T-helper 1 cell treated with Interleukin-12 subunit alpha and Interleukin-12 subunit beta and Interleukin-4 antibody, amounts not matched to agents 30 μg/mL and 1 μg/mL, for 36 hours (primary cell): ENCODE measurements around the gene BSND.

Experiments
- H3K27ac Mint-ChIP-seq: one replicate; pipeline ENCODE4 v1.8.0; 2021; ENCODE audit warnings: mild to moderate bottlenecking, mixed read lengths
- H3K27me3 Mint-ChIP-seq: one replicate; pipeline ENCODE4 v1.8.0; 2021; ENCODE audit warnings: low read depth, mixed read lengths
- H3K36me3 Mint-ChIP-seq: one replicate; pipeline ENCODE4 v1.8.0; 2021; ENCODE audit warnings: low read depth, mixed read lengths
- H3K4me1 Mint-ChIP-seq: one replicate; pipeline ENCODE4 v1.8.0; 2021; ENCODE audit warnings: low read depth, mixed read lengths
- H3K4me3 Mint-ChIP-seq: one replicate; pipeline ENCODE4 v1.8.0; 2021; ENCODE audit warnings: mild to moderate bottlenecking, moderate library complexity, mixed read lengths
- H3K9me3 Mint-ChIP-seq: one replicate; pipeline ENCODE4 v1.8.0; 2021; ENCODE audit warnings: mixed read lengths

BSND gene

DNA sequence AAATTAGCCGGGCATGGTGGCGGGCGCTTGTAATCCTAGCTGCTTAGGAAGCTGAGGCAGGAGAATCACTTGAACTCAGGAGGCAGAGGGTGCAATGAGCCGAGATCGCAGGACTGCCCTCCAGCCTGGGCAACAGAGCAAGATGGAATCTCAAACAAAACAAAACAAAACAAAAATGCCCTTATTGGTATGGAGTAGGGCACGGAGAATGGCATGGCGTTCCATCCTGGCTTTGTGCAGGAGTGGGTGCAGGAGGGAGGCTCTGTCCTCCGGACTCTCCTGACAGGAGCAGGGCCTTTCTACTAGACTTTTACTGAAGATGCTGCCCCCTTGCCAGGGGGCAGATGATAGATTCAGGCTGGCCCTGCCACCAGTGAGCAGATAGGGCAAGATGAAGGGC is 17.3 kb upstream of the BSND start:
- Mint-ChIP-seq H3K27me3 (peaks cover 52% of the 10 kb centered on the region), H3K27ac (no peak overlapping the region), H3K4me3 (no peak overlapping the region), H3K36me3 (no peaks in the 10 kb centered on the region), H3K9me3 (no peaks in the 10 kb centered on the region), H3K4me1 (no peaks in the 10 kb centered on the region)

- H3K4me1 Mint-ChIP-seq, result no peaks in the 10 kb centered on the region
- H3K27me3 Mint-ChIP-seq, result peaks cover 44% of the 10 kb centered on the region
- no peak overlapping the region for H3K27ac Mint-ChIP-seq
- no peaks in the 10 kb centered on the region for H3K36me3 Mint-ChIP-seq
- H3K4me3 Mint-ChIP-seq, result no peak overlapping the region
- no peaks in the 10 kb centered on the region for H3K9me3 Mint-ChIP-seq
Measured at GRCh38 chr1:54982739-54983138, 16.0 kb upstream of the BSND start.

DNA sequence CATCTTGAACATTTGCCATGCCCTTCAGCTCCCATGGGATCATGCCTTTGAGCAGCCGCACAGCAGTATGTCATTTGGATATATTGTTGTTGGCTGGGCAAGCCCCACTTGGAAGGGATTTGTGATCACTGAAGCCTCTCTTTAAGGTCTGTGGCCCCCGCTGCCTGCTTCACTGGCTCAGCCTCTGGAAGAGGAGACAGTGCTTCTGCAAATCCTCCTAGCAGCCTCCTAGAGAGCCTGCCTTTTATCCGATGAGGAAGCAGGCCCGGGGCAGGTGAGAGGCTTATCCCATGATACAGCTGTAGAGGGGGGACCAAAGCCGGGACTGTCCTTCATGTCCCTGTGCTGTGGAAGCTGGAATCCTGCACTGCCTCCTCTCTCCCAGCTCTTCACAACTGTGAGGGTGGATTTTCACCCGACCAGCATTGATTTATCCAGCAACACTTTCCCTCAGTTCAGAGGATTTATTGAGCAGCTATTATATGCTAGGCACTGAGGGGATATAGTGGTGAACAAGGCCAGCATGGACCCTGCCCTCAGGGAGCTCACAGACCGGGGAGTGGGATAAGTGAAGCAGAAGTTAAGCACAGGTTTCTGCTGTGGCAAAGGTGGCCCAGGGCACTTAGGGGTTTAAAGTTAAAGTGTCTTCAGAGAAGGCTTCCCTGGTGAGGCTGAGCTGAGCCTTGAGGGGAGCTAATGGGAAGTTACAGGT is 14.4 kb upstream of the BSND start:
- Mint-ChIP-seq H3K27me3 (peaks cover 32% of the 10 kb centered on the region), H3K9me3 (no peaks in the 10 kb centered on the region), H3K36me3 (no peaks in the 10 kb centered on the region), H3K4me1 (no peaks in the 10 kb centered on the region), H3K27ac (no peak overlapping the region), H3K4me3 (no peak overlapping the region)

DNA sequence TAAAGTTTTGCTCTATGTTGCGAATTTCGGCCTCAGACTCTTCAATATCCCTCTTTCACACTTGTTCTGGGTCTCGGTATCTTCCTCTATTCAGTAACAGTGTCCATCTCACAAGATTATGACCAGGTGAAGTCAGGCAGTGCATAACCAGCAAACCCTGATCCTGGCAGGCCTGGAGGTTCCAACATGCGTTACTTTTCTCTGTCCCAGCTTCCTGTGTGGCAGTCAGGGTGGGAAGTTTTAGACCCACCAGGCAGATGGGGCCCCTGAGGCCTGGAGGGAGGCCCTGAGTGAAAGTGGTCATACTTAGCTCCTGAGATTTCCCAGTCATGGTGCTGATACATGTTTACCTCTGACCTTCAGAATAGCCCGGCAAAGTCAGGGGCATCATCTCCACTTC is 13.2 kb upstream of the BSND start:
- Mint-ChIP-seq H3K4me3 (no peak overlapping the region), H3K27ac (no peak overlapping the region), H3K4me1 (no peaks in the 10 kb centered on the region), H3K9me3 (no peaks in the 10 kb centered on the region), H3K27me3 (peaks cover 24% of the 10 kb centered on the region), H3K36me3 (no peaks in the 10 kb centered on the region)

DNA sequence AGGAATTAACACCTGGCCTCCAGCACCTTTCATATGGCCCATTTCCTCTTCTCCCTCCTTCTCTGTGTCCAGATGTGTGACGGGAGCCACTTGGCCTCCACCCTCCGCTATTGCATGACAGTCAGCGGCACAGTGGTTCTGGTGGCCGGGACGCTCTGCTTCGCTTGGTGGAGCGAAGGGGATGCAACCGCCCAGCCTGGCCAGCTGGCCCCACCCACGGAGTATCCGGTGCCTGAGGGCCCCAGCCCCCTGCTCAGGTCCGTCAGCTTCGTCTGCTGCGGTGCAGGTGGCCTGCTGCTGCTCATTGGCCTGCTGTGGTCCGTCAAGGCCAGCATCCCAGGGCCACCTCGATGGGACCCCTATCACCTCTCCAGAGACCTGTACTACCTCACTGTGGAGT is 12.7 kb upstream of the BSND start:
- no peak overlapping the region for H3K27ac Mint-ChIP-seq
- H3K27me3 Mint-ChIP-seq, result peaks cover 22% of the 10 kb centered on the region
- H3K4me1 Mint-ChIP-seq, result no peaks in the 10 kb centered on the region
- no peak overlapping the region for H3K4me3 Mint-ChIP-seq
- no peaks in the 10 kb centered on the region for H3K36me3 Mint-ChIP-seq
- H3K9me3 Mint-ChIP-seq, result no peaks in the 10 kb centered on the region

DNA sequence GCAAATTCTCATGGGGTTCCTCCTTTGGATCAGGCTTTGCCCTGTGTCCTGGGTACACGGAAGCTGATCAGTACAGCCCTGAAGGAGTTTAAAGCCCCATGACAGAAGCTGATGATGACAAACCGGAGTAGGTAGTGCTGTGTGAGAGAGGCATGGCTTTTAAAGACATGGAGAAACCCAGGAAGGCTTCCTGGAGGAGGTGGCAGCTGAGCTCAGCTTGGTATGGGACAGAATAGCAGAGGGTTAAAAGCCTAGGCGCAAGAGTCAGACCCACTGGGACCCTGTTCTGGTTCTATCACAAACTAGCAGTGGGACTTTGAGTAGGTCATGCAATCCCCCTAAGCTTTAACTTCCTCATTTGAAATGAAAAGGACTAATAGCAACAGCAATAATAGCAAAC is 12.2 kb upstream of the BSND start:
- Mint-ChIP-seq H3K4me3 (no peak overlapping the region), H3K4me1 (no peaks in the 10 kb centered on the region), H3K27me3 (peaks cover 17% of the 10 kb centered on the region), H3K27ac (no peak overlapping the region), H3K36me3 (no peaks in the 10 kb centered on the region), H3K9me3 (no peaks in the 10 kb centered on the region)

GRCh38 chr1:54987427-54987826 is 11.3 kb upstream of the BSND start:
- Mint-ChIP-seq H3K27me3 (peaks cover 10% of the 10 kb centered on the region), H3K36me3 (no peaks in the 10 kb centered on the region), H3K9me3 (no peaks in the 10 kb centered on the region), H3K27ac (no peak overlapping the region), H3K4me1 (no peaks in the 10 kb centered on the region), H3K4me3 (no peak overlapping the region)

GRCh38 chr1:54987919-54988705 is 10.6 kb upstream of the BSND start:
- Mint-ChIP-seq H3K4me3 (no peak overlapping the region), H3K9me3 (no peaks in the 10 kb centered on the region), H3K27ac (no peak overlapping the region), H3K36me3 (no peaks in the 10 kb centered on the region), H3K4me1 (no peaks in the 10 kb centered on the region), H3K27me3 (peaks cover 9% of the 10 kb centered on the region)

DNA sequence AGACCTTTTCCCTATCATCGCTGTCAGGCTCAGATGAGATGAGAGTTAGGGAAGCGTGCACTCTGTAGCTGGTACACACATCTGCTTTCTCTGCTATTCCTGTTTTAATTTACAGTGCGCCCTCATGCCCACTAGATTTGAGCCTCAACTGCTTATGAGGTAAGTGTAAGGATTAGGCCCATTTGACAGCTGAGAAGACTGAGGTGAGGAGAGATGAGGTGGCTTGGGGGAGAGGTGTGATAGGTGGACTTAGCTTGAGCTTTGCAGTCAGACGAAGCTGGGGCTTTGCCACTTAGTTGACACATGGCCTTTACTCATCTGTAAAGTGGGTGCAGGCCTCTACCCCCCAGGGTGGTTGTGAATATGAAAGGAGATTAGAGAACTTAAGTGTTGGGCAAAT is 9.8 kb upstream of the BSND start:
- Mint-ChIP-seq H3K9me3 (no peaks in the 10 kb centered on the region), H3K4me1 (no peaks in the 10 kb centered on the region)

DNA sequence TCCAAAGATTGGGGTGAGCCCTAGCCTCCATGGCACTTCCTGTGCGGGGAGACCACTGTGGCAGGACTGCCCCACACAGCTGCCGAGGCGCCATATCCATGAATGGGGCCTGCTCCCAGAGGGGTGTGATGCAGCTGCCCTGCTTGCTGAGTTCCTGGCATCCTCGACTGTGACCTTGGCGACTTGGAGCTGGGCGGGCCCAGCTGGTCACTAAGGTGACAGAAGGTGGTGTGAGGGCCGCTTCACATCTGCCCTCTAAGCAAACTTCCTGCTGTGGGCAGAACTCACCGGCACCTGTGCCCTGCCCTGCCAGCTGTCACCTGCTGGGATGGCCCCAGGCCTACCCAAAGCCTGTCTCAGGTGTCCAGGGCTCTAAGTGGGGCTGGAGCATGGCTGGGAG is 9.3 kb upstream of the BSND start:
- no peak overlapping the region for H3K4me3 Mint-ChIP-seq
- no peaks in the 10 kb centered on the region for H3K4me1 Mint-ChIP-seq
- peaks cover 4% of the 10 kb centered on the region for H3K27me3 Mint-ChIP-seq
- no peaks in the 10 kb centered on the region for H3K36me3 Mint-ChIP-seq
- H3K27ac Mint-ChIP-seq, result no peak overlapping the region
- H3K9me3 Mint-ChIP-seq, result no peaks in the 10 kb centered on the region

More for the DNA sequence above, 9.8 kb upstream of the BSND start:
- H3K4me3 Mint-ChIP-seq, result no peak overlapping the region
- H3K27me3 Mint-ChIP-seq, result peaks cover 1% of the 10 kb centered on the region
- H3K27ac Mint-ChIP-seq, result no peak overlapping the region
- H3K36me3 Mint-ChIP-seq, result no peaks in the 10 kb centered on the region

- Mint-ChIP-seq H3K27ac (no peak overlapping the region), H3K9me3 (no peaks in the 10 kb centered on the region), H3K4me1 (peaks cover 4% of the 10 kb centered on the region), H3K36me3 (no peaks in the 10 kb centered on the region), H3K27me3 (peaks cover 8% of the 10 kb centered on the region), H3K4me3 (no peak overlapping the region)
Measured at GRCh38 chr1:54989968-54990810, 8.5 kb upstream of the BSND start.

DNA sequence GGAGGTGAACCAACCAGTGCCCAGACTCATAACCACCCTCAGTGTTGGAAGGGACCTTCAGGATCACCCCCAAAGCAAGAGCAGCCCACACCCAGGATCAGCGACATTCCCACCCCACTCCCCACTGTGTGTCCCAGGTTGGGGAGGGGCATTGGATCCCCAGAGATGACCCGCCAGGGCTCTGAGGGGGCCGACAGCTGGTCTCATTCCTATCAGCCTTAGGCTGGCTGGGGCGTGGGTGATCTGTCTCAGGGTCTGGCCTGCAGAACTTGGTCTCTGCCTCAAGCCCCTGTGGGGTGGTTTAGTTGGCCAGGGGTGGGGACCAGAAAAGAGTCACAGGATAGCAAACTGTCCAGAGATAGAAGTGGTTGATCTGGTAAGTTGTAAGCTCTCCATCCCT is 7.8 kb upstream of the BSND start:
- peaks cover 15% of the 10 kb centered on the region for H3K27me3 Mint-ChIP-seq
- peaks cover 11% of the 10 kb centered on the region for H3K4me1 Mint-ChIP-seq
- H3K9me3 Mint-ChIP-seq, result no peaks in the 10 kb centered on the region
- no peak overlapping the region for H3K27ac Mint-ChIP-seq
- H3K4me3 Mint-ChIP-seq, result no peak overlapping the region
- H3K36me3 Mint-ChIP-seq, result no peaks in the 10 kb centered on the region

DNA sequence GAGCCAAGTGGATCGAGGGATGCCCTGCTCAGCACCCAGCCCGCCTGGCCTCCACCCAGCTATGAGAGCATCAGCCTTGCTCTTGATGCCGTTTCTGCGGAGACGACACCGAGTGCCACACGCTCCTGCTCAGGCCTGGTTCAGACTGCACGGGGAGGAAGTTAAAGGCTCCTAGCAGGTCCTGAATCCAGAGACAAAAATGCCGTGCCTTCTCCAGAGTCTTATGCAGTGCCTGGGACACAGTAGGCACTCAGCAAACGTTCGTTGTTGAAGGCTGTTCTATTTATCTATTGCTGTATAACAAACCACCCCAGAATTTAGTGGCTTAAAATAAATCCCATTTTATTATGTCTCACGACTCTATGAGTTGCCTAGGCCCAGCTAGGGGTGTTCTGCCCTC is 6.8 kb upstream of the BSND start:
- Mint-ChIP-seq H3K4me3 (no peak overlapping the region), H3K27me3 (peaks cover 23% of the 10 kb centered on the region), H3K27ac (no peak overlapping the region), H3K36me3 (peaks cover 2% of the 10 kb centered on the region), H3K9me3 (peaks cover 5% of the 10 kb centered on the region), H3K4me1 (peaks cover 18% of the 10 kb centered on the region)

DNA sequence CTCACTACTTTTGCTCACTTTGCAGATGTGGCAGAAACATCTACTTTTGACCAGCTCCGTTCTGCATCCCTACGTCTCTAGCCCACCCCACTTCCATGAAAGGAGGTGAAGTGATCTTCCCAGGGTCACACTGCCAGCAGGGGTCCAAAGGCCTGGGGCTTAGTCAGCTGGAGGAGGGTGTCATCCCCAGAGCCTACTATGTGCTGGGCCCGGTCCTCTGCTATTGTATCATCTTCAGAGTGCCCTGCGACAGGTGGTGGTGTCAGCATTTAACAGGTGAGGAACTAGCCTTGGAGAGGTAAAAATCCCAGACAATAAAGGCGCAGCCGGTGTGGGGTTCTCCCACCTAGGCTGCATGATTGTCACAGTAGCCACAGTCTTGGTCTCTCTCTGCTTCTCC is 5.6 kb upstream of the BSND start:
- Mint-ChIP-seq H3K27ac (no peak overlapping the region), H3K4me1 (peaks cover 22% of the 10 kb centered on the region), H3K27me3 (peaks cover 34% of the 10 kb centered on the region), H3K4me3 (no peak overlapping the region), H3K9me3 (peaks cover 5% of the 10 kb centered on the region), H3K36me3 (peaks cover 2% of the 10 kb centered on the region)
